H9 (cell line): ENCODE measurements around the gene PPARG. TPM values are rescaled to one million over a fixed set of nuclear protein-coding genes. Genes with fewer than 3 reads are reported as not detected.

ENCODE experiments used
- DNase-seq: peaks from one replicate; pipeline ENCODE4 v3.0.0-alpha.2; 2017
- H2AFZ ChIP-seq: one replicate; pipeline ENCODE4 v1.6.1; 2013; ENCODE audit warnings: mild to moderate bottlenecking, low read length, control low read depth, moderate library complexity
- H2AK5ac ChIP-seq: 2 replicates; pipeline ENCODE4 v1.6.1; 2013; ENCODE audit warnings: low read length, control low read depth, mixed read lengths; ENCODE audit not compliant: insufficient read length
- H2BK120ac ChIP-seq: one replicate; pipeline ENCODE4 v1.6.1; 2013; ENCODE audit warnings: low read depth, mild to moderate bottlenecking, low read length, control low read depth, inconsistent platforms; ENCODE audit not compliant: poor library complexity, severe bottlenecking
- H2BK12ac ChIP-seq: 2 replicates; pipeline ENCODE4 v1.6.1; 2013; ENCODE audit warnings: low read length, control low read depth, mixed read lengths, low read depth; ENCODE audit not compliant: insufficient read length
- H2BK15ac ChIP-seq: 2 replicates; pipeline ENCODE4 v1.6.1; 2013; ENCODE audit warnings: low read depth, low read length, control low read depth
- H2BK20ac ChIP-seq: one replicate; pipeline ENCODE4 v1.6.1; 2013; ENCODE audit warnings: low read depth, mild to moderate bottlenecking, low read length, control low read depth, inconsistent platforms; ENCODE audit not compliant: poor library complexity, severe bottlenecking
- H2BK5ac ChIP-seq: 2 replicates; pipeline ENCODE4 v1.6.1; 2013; ENCODE audit warnings: low read length, control low read depth, mixed read lengths; ENCODE audit not compliant: insufficient read length
- H3K14ac ChIP-seq: 2 replicates; pipeline ENCODE4 v1.6.1; 2013; ENCODE audit warnings: low read length, control low read depth; ENCODE audit not compliant: insufficient read depth
- H3K18ac ChIP-seq: 2 replicates; pipeline ENCODE4 v1.6.1; 2013; ENCODE audit warnings: low read depth, mild to moderate bottlenecking, mixed read lengths, low read length, control low read depth; ENCODE audit not compliant: insufficient read length
- H3K23ac ChIP-seq: 2 replicates; pipeline ENCODE4 v1.6.1; 2013; ENCODE audit warnings: low read length, control low read depth, mixed read lengths, low read depth; ENCODE audit not compliant: insufficient read length
- H3K23me2 ChIP-seq: 2 replicates; pipeline ENCODE4 v1.6.1; 2013; ENCODE audit warnings: low read depth, mild to moderate bottlenecking, mixed read lengths, low read length, control low read depth; ENCODE audit not compliant: insufficient read length, poor library complexity, severe bottlenecking
- H3K27ac ChIP-seq: 2 replicates; pipeline ENCODE4 v1.5.1; 2013; ENCODE audit warnings: low read length, control low read depth, mixed read lengths, low read depth; ENCODE audit not compliant: insufficient read length
- H3K27me3 ChIP-seq: 2 replicates; pipeline ENCODE4 v1.6.1; 2013; ENCODE audit warnings: low read length, control low read depth, inconsistent platforms; ENCODE audit not compliant: insufficient read depth
- H3K4ac ChIP-seq: 2 replicates; pipeline ENCODE4 v1.6.1; 2013; ENCODE audit warnings: low read depth, mild to moderate bottlenecking, control low read depth, inconsistent platforms, low read length, moderate library complexity
- H3K4me1 ChIP-seq: 2 replicates; pipeline ENCODE4 v1.6.1; 2013; ENCODE audit warnings: low read length, control low read depth, inconsistent platforms; ENCODE audit not compliant: insufficient read depth
- H3K4me2 ChIP-seq: 2 replicates; pipeline ENCODE4 v1.6.1; 2013; ENCODE audit warnings: low read length, control low read depth, mixed read lengths; ENCODE audit not compliant: insufficient read length, insufficient read depth
- H3K56ac ChIP-seq: 2 replicates; pipeline ENCODE4 v1.6.1; 2013; ENCODE audit warnings: low read depth, mild to moderate bottlenecking, mixed read lengths, low read length, control low read depth; ENCODE audit not compliant: insufficient read length
- H3K79me1 ChIP-seq: 2 replicates; pipeline ENCODE4 v1.6.1; 2013; ENCODE audit warnings: low read depth, mild to moderate bottlenecking, moderate library complexity, low read length, control low read depth, inconsistent platforms; ENCODE audit not compliant: insufficient read depth, poor library complexity, severe bottlenecking
- H3K79me2 ChIP-seq: 2 replicates; pipeline ENCODE4 v1.6.1; 2013; ENCODE audit warnings: low read length, control low read depth, inconsistent platforms; ENCODE audit not compliant: insufficient read depth
- H3K9ac ChIP-seq: 2 replicates; pipeline ENCODE4 v1.6.1; 2013; ENCODE audit warnings: low read length, control low read depth, mixed read lengths; ENCODE audit not compliant: insufficient read length; ENCODE audit errors: extremely low read depth
- H3K9me3 ChIP-seq: one replicate; pipeline ENCODE4 v1.6.1; 2013; ENCODE audit warnings: low read depth, low read length, inconsistent platforms; ENCODE audit not compliant: control insufficient read depth
- H3T11ph ChIP-seq: one replicate; pipeline ENCODE4 v1.6.1; 2013; ENCODE audit warnings: mild to moderate bottlenecking, low read length, control low read depth, inconsistent platforms
- H4K20me1 ChIP-seq: one replicate; pipeline ENCODE4 v1.6.1; 2013; ENCODE audit not compliant: control insufficient read depth, insufficient read length, insufficient read depth
- H4K5ac ChIP-seq: 2 replicates; pipeline ENCODE4 v1.6.1; 2013; ENCODE audit warnings: low read depth, mild to moderate bottlenecking, mixed read lengths, low read length, control low read depth; ENCODE audit not compliant: insufficient read length
- H4K8ac ChIP-seq: replicated peaks from 2 replicates; pipeline ENCODE4 v1.6.1; 2013; ENCODE audit warnings: low read length, control low read depth, mixed read lengths, low read depth; ENCODE audit not compliant: insufficient read length
- H4K91ac ChIP-seq: 2 replicates; pipeline ENCODE4 v1.6.1; 2013; ENCODE audit warnings: low read depth, mild to moderate bottlenecking, moderate library complexity, mixed read lengths, low read length, control low read depth; ENCODE audit not compliant: insufficient read length
- H3K27ac Mint-ChIP-seq, 3 experiments: 2 replicates in 2 of 3; 3 replicates in 1 of 3; pipeline ENCODE4 v1.8.0; 2020 to 2021; ENCODE audit warnings: mixed read lengths in 3 of 3, mild to moderate bottlenecking in 1 of 3, moderate library complexity in 1 of 3
- H3K27me3 Mint-ChIP-seq: 2 replicates; pipeline ENCODE4 v1.8.0; 2021; ENCODE audit warnings: low read depth, mild to moderate bottlenecking, moderate library complexity, mixed read lengths
- H3K36me3 Mint-ChIP-seq, 3 experiments: 2 replicates in 2 of 3; 3 replicates in 1 of 3; pipeline ENCODE4 v1.8.0; 2020 to 2021; ENCODE audit warnings: low read depth in 3 of 3, mixed read lengths in 3 of 3; ENCODE audit not compliant: insufficient read depth in 1 of 3
- H3K4me1 Mint-ChIP-seq, 2 experiments: 2 replicates each; pipeline ENCODE4 v1.8.0; 2020; ENCODE audit warnings: mixed read lengths in 2 of 2
- H3K4me3 Mint-ChIP-seq, 2 experiments: 2 replicates in 1 of 2; 3 replicates in 1 of 2; pipeline ENCODE4 v1.8.0; 2020 to 2021; ENCODE audit warnings: mild to moderate bottlenecking in 2 of 2, mixed read lengths in 2 of 2, moderate library complexity in 1 of 2
- H3K9me3 Mint-ChIP-seq, 2 experiments: 2 replicates in 1 of 2; 3 replicates in 1 of 2; pipeline ENCODE4 v1.8.0; 2020; ENCODE audit warnings: mild to moderate bottlenecking in 2 of 2, mixed read lengths in 2 of 2, moderate library complexity in 1 of 2
- WGBS: extraction: QIAGEN DNeasy Blood & Tissue Kit; methylation state at CpG from one replicate; pipeline ENCODE4 v1.1.7; 2013; ENCODE audit warnings: missing lambda C conversion rate, low lambda C conversion rate, mixed read lengths; ENCODE audit not compliant: insufficient read length; ENCODE audit errors: extremely low coverage; 5-methylcytosine and 5-hydroxymethylcytosine counted together
- total RNA-seq: library from RNA; stranded (reverse); gene quantifications from 2 replicates; pipeline ENCODE4 v1.2.1, GENCODE V29; 2021
- TF ChIP-seq, protein P1 (sequence below): fragments of 200-600 bp; sonication (generic); conservative IDR thresholded peaks from 3 replicates; pipeline ENCODE4 v1.8.0; 2021; ENCODE audit warnings: antibody characterized with exemption, mild to moderate bottlenecking

PPARG gene
- total RNA-seq, 1 experiment from 2014 or later: 0.42 TPM

DNA sequence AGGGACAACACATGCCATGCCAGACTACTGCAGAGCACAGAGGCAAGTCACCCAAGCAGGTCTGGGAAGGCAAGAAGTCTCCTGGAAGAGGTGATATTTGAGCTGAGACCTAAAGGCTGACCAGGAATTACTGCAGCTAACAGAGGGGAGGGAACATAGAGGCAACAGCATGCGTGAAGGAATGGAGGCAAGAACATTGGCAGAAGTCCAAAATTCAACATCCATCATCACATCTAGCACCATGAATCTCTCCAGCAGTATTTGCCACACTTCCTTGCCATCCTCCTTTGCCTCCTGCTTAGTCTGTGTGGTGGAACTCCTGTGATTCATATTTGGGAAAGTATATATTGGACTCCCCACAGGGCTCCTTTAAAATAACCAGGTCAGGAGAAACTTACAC is 194.5 kb downstream of the PPARG start:
- Histone ChIP-seq H4K5ac (no peak overlapping the region), H3T11ph (no peak overlapping the region), H3K18ac (no peak overlapping the region), H3K4me2 (peak overlapping the region; percentile 81), H3K4ac (no peak overlapping the region), H4K20me1 (no peaks in the 10 kb centered on the region), H2BK12ac (no peak overlapping the region), H4K8ac (no peak overlapping the region), H3K14ac (no peak overlapping the region), H3K56ac (no peak overlapping the region), H4K91ac (no peak overlapping the region), H3K79me2 (peaks cover 3% of the 10 kb centered on the region; the same call in 1 of the 2 replicates), H2BK20ac (no peak overlapping the region), H3K27me3 (no peaks in the 10 kb centered on the region), H3K79me1 (no peaks in the 10 kb centered on the region), H2BK120ac (no peak overlapping the region), H3K9me3 (no peaks in the 10 kb centered on the region), H2BK5ac (no peak overlapping the region), H2AFZ (no peak overlapping the region), H3K9ac (no peak overlapping the region), H3K23me2 (peaks cover 11% of the 10 kb centered on the region), H3K23ac (no peak overlapping the region), H3K4me1 (peaks cover 3% of the 10 kb centered on the region; the same call in 1 of the 2 replicates), H3K27ac (no peak overlapping the region), H2BK15ac (no peak overlapping the region), H2AK5ac (no peak overlapping the region)
- no peak for DNase-seq
- TF ChIP-seq, protein P1, sequence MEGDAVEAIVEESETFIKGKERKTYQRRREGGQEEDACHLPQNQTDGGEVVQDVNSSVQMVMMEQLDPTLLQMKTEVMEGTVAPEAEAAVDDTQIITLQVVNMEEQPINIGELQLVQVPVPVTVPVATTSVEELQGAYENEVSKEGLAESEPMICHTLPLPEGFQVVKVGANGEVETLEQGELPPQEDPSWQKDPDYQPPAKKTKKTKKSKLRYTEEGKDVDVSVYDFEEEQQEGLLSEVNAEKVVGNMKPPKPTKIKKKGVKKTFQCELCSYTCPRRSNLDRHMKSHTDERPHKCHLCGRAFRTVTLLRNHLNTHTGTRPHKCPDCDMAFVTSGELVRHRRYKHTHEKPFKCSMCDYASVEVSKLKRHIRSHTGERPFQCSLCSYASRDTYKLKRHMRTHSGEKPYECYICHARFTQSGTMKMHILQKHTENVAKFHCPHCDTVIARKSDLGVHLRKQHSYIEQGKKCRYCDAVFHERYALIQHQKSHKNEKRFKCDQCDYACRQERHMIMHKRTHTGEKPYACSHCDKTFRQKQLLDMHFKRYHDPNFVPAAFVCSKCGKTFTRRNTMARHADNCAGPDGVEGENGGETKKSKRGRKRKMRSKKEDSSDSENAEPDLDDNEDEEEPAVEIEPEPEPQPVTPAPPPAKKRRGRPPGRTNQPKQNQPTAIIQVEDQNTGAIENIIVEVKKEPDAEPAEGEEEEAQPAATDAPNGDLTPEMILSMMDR: no peak
- Mint-ChIP-seq H3K4me3 (peak overlapping the region; percentile 92 to 96), H3K36me3 (peaks cover 0 to 7% (median 0%) of the 10 kb centered on the region in 3 experiments; a peak in 2 of 7 replicates), H3K27ac (no peak overlapping the region), H3K27me3 (peaks cover 6% of the 10 kb centered on the region), H3K4me1 (peaks cover 17 to 26% of the 10 kb centered on the region in 2 experiments), H3K9me3 (no peaks in the 10 kb centered on the region)
- no CpG with 5 or more reads among the region's 1 CpG for WGBS
